H1 (cell line): ENCODE results near the gene SLC17A8. TPM values are rescaled to one million over a fixed set of nuclear protein-coding genes. Genes with fewer than 3 reads are reported as not detected.

Experiments
- POU5F1 ChIP-seq: IDR thresholded peaks from 2 replicates; pipeline ENCODE4 v1.6.1; 2011; ENCODE audit warnings: low read depth, mild to moderate bottlenecking, low read length, moderate library complexity
- SUZ12 ChIP-seq: fragments of 200-600 bp; sonication (generic); IDR thresholded peaks from 2 replicates; pipeline ENCODE4 v1.6.1; 2012; ENCODE audit warnings: mild to moderate bottlenecking, inconsistent platforms, low read length, moderate library complexity, mixed read lengths
- polyA plus RNA-seq, 7 experiments: library from polyadenylated mRNA; depleted of rRNA in 3 of 7; stranded (reverse) in 5 of 7; unstranded in 2 of 7; fragments of >200 nt in 5 of 7; fragments of 200-250 nt in 2 of 7; gene quantifications; 1 replicate in 5 of 7; 2 replicates in 1 of 7; 4 replicates in 1 of 7; pipeline versions ENCODE4 v1.2.1 to v1.2.3, GENCODE V29; 2011 to 2013; ENCODE audit warnings: missing spikeins in 2 of 7, mixed read lengths in 2 of 7
- total RNA-seq: library from RNA; stranded (reverse); fragmentation: NEBNext Ultra II Directional; extraction: Animal tissue kit (Norgen Biotek cat#: 25700); gene quantifications from 2 replicates; pipeline ENCODE4 v1.2.1, GENCODE V29; 2021
- TF ChIP-seq, protein P1 (sequence below): fragments of 300-600 bp; sonication (generic); IDR thresholded peaks from 2 replicates; pipeline ENCODE4 v1.7.1; 2012; ENCODE audit warnings: low read length, moderate library complexity, mild to moderate bottlenecking, inconsistent platforms; ENCODE audit not compliant: insufficient replicate concordance

SLC17A8 gene
- total and polyA plus RNA-seq, 2 of the 8 experiments (the other 6 are each of a cell fraction or from before 2014, with no cell fraction given) = 0.14 to 0.30 TPM

DNA sequence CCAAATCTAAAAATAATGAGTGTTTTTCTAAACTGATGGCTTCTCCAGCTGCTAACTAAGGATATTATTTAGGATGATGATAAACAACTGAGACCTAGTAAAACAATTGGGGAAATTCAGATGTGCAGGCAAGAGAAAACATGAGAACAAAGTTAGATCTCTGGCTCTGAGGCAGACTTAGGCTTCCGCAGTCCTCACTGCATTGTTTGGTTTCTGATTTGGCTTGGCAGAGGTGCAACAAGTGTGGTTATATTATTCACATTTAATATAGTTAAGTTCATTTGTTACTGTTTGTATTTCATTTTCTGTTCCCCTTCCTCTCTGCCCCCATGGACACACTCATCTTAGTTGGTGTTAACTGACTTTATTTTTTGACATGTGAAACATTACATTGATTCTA, 86.6 kb downstream of the SLC17A8 start (continued):
- TF ChIP-seq, protein P1, sequence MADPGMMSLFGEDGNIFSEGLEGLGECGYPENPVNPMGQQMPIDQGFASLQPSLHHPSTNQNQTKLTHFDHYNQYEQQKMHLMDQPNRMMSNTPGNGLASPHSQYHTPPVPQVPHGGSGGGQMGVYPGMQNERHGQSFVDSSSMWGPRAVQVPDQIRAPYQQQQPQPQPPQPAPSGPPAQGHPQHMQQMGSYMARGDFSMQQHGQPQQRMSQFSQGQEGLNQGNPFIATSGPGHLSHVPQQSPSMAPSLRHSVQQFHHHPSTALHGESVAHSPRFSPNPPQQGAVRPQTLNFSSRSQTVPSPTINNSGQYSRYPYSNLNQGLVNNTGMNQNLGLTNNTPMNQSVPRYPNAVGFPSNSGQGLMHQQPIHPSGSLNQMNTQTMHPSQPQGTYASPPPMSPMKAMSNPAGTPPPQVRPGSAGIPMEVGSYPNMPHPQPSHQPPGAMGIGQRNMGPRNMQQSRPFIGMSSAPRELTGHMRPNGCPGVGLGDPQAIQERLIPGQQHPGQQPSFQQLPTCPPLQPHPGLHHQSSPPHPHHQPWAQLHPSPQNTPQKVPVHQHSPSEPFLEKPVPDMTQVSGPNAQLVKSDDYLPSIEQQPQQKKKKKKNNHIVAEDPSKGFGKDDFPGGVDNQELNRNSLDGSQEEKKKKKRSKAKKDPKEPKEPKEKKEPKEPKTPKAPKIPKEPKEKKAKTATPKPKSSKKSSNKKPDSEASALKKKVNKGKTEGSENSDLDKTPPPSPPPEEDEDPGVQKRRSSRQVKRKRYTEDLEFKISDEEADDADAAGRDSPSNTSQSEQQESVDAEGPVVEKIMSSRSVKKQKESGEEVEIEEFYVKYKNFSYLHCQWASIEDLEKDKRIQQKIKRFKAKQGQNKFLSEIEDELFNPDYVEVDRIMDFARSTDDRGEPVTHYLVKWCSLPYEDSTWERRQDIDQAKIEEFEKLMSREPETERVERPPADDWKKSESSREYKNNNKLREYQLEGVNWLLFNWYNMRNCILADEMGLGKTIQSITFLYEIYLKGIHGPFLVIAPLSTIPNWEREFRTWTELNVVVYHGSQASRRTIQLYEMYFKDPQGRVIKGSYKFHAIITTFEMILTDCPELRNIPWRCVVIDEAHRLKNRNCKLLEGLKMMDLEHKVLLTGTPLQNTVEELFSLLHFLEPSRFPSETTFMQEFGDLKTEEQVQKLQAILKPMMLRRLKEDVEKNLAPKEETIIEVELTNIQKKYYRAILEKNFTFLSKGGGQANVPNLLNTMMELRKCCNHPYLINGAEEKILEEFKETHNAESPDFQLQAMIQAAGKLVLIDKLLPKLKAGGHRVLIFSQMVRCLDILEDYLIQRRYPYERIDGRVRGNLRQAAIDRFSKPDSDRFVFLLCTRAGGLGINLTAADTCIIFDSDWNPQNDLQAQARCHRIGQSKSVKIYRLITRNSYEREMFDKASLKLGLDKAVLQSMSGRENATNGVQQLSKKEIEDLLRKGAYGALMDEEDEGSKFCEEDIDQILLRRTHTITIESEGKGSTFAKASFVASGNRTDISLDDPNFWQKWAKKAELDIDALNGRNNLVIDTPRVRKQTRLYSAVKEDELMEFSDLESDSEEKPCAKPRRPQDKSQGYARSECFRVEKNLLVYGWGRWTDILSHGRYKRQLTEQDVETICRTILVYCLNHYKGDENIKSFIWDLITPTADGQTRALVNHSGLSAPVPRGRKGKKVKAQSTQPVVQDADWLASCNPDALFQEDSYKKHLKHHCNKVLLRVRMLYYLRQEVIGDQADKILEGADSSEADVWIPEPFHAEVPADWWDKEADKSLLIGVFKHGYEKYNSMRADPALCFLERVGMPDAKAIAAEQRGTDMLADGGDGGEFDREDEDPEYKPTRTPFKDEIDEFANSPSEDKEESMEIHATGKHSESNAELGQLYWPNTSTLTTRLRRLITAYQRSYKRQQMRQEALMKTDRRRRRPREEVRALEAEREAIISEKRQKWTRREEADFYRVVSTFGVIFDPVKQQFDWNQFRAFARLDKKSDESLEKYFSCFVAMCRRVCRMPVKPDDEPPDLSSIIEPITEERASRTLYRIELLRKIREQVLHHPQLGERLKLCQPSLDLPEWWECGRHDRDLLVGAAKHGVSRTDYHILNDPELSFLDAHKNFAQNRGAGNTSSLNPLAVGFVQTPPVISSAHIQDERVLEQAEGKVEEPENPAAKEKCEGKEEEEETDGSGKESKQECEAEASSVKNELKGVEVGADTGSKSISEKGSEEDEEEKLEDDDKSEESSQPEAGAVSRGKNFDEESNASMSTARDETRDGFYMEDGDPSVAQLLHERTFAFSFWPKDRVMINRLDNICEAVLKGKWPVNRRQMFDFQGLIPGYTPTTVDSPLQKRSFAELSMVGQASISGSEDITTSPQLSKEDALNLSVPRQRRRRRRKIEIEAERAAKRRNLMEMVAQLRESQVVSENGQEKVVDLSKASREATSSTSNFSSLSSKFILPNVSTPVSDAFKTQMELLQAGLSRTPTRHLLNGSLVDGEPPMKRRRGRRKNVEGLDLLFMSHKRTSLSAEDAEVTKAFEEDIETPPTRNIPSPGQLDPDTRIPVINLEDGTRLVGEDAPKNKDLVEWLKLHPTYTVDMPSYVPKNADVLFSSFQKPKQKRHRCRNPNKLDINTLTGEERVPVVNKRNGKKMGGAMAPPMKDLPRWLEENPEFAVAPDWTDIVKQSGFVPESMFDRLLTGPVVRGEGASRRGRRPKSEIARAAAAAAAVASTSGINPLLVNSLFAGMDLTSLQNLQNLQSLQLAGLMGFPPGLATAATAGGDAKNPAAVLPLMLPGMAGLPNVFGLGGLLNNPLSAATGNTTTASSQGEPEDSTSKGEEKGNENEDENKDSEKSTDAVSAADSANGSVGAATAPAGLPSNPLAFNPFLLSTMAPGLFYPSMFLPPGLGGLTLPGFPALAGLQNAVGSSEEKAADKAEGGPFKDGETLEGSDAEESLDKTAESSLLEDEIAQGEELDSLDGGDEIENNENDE = no peak
- TF ChIP-seq POU5F1 (no peak), SUZ12 (no peak)
- TF ChIP-seq, all 59 proteins: peak for 0
